A549 (cell line): ENCODE results near the gene ZNF280C. TPM values are rescaled to one million over a fixed set of nuclear protein-coding genes. Genes with fewer than 3 reads are reported as not detected.
"Not testable (repeated sequence)": the region's sequence is repeated elsewhere in the genome, so short reads cannot be mapped to it uniquely, and the experiment has no call there.

Experiments used
- ATAC-seq, 2 experiments: fragments of 200-7000 bp in 1 of 2; fragments of >200 bp in 1 of 2; cut with Nextera tagmentation in 1 of 2; cut with Tn5 transposase in 1 of 2; 3 replicates each; pipeline versions ENCODE4 v1.8.0 to v1.9.1; 2018 to 2020; ENCODE audit warnings: mild to moderate bottlenecking in 1 of 2, moderate library complexity in 1 of 2
- CTCF ChIA-PET: fragments of 300-600 bp; sonication (Branson Sonifier 250); formaldehyde crosslinking; extraction: SDS; loops from one replicate; lab custom pipeline; 2021; ENCODE audit warnings: antibody characterized with exemption, inconsistent platforms; lab: Yijun Ruan, JAX
- POLR2A ChIA-PET: fragments of 350-600 bp; formaldehyde crosslinking; extraction: SDS; loops from one replicate; lab custom pipeline; 2021; ENCODE audit warnings: antibody characterized with exemption, inconsistent platforms; lab: Yijun Ruan, JAX
- DNase-seq, 2 experiments: peaks; one replicate each; pipeline versions ENCODE4 v3.0.0 to v3.0.0-alpha.2; 2011 to 2016; ENCODE audit warnings: low read depth in 1 of 2, low spot score in 1 of 2
- FAIRE-seq: peaks from 2 replicates; lab custom pipeline; 2011; peaks lifted over from hg19 to GRCh38; lab: Jason Lieb, UNC
- H3K27ac ChIP-seq, 2 experiments: fragments of >200 bp; sonication (Bioruptor Twin); formaldehyde crosslinking; 3 replicates each; pipeline ENCODE4 v1.5.1; 2016 to 2017
- H3K4me1 ChIP-seq: fragments of >200 bp; sonication (Bioruptor Twin); formaldehyde crosslinking; 3 replicates; pipeline ENCODE4 v1.6.1; 2016
- H3K4me2 ChIP-seq: fragments of >200 bp; sonication (Bioruptor Twin); formaldehyde crosslinking; 3 replicates; pipeline ENCODE4 v1.6.1; 2016
- H3K4me3 ChIP-seq: fragments of >200 bp; sonication (Bioruptor Twin); formaldehyde crosslinking; 3 replicates; pipeline ENCODE4 v1.5.1; 2016
- H3K9me3 ChIP-seq: fragments of >200 bp; sonication (Bioruptor Twin); formaldehyde crosslinking; 3 replicates; pipeline ENCODE4 v1.6.1; 2016
- BHLHE40 ChIP-seq: IDR thresholded peaks from 2 replicates; pipeline ENCODE4 v1.6.1; 2012; ENCODE audit warnings: low read depth, low read length, inconsistent platforms
- CBX8 ChIP-seq: fragments of 200-600 bp; sonication (generic); IDR thresholded peaks from 2 replicates; pipeline ENCODE4 v1.6.1; 2016
- CEBPB ChIP-seq, 2 experiments: fragments of >200 bp in 1 of 2; sonication (Bioruptor Twin) in 1 of 2; formaldehyde crosslinking in 1 of 2; IDR thresholded peaks; 2 replicates each; pipeline ENCODE4 v1.6.1; 2012 to 2016
- EHF ChIP-seq: fragments of 250-450 bp; sonication (Bioruptor Pico); IDR thresholded peaks from 2 replicates; pipeline ENCODE4 v1.5.0; 2020; ENCODE audit warnings: mild to moderate bottlenecking
- FOSB ChIP-seq: fragments of 250-450 bp; sonication (Bioruptor Pico); IDR thresholded peaks from 2 replicates; pipeline ENCODE4 v1.5.0; 2020; ENCODE audit warnings: mild to moderate bottlenecking, moderate library complexity
- FOSL2 ChIP-seq, 2 experiments: fragments of 450-650 bp in 1 of 2; fragments of >200 bp in 1 of 2; sonication (Bioruptor Twin) in 1 of 2; formaldehyde crosslinking; IDR thresholded peaks; 2 replicates each; pipeline versions ENCODE4 v1.5.0 to v1.6.1; 2016 to 2020; ENCODE audit warnings: mild to moderate bottlenecking in 1 of 2, moderate library complexity in 1 of 2
- GATA3 ChIP-seq: IDR thresholded peaks from 2 replicates; pipeline ENCODE4 v1.6.1; 2012; ENCODE audit warnings: borderline replicate concordance
- HOXB5 ChIP-seq: fragments of 250-450 bp; sonication (Bioruptor Pico); IDR thresholded peaks from 2 replicates; pipeline ENCODE4 v1.5.0; 2020; ENCODE audit warnings: mild to moderate bottlenecking, moderate library complexity
- JUNB ChIP-seq: fragments of >200 bp; sonication (Bioruptor Twin); formaldehyde crosslinking; IDR thresholded peaks from 2 replicates; pipeline ENCODE4 v1.6.1; 2016
- KDM1A ChIP-seq: fragments of 200-600 bp; sonication (generic); IDR thresholded peaks from 2 replicates; pipeline ENCODE4 v1.6.1; 2016; ENCODE audit warnings: low read depth, mild to moderate bottlenecking
- KDM5A ChIP-seq: fragments of 200-600 bp; sonication (generic); IDR thresholded peaks from 2 replicates; pipeline ENCODE4 v1.6.1; 2016; ENCODE audit warnings: antibody characterized with exemption, mild to moderate bottlenecking
- MAFK ChIP-seq: fragments of 450-650 bp; IDR thresholded peaks from 2 replicates; pipeline ENCODE4 v1.6.1; 2014; ENCODE audit not compliant: partially characterized antibody
- MAZ ChIP-seq: fragments of 150-350 bp; IDR thresholded peaks from 2 replicates; pipeline ENCODE4 v1.6.1; 2014; ENCODE audit warnings: antibody characterized with exemption, low read depth, low read length, borderline replicate concordance
- NFE2L2 ChIP-seq: fragments of 150-350 bp; conservative IDR thresholded peaks from 2 replicates; pipeline ENCODE4 v1.6.1; 2014; ENCODE audit warnings: low read length
- NPAS2 ChIP-seq: fragments of 250-450 bp; sonication (Bioruptor Pico); IDR thresholded peaks from 2 replicates; pipeline ENCODE4 v1.8.0; 2022; ENCODE audit warnings: mild to moderate bottlenecking, moderate library complexity, borderline replicate concordance
- NR3C1 ChIP-seq: fragments of >200 bp; sonication (Bioruptor Twin); formaldehyde crosslinking; IDR thresholded peaks from 3 replicates; pipeline ENCODE4 v1.6.1; 2017
- PHF8 ChIP-seq: fragments of 200-600 bp; sonication (generic); IDR thresholded peaks from 2 replicates; pipeline ENCODE4 v1.6.1; 2016; ENCODE audit warnings: low read depth, mild to moderate bottlenecking, antibody characterized with exemption, moderate library complexity, borderline replicate concordance
- POLR2A ChIP-seq: IDR thresholded peaks from 2 replicates; pipeline ENCODE4 v1.6.1; 2012; ENCODE audit warnings: mild to moderate bottlenecking, low read length
- RAD21 ChIP-seq, 2 experiments: fragments of >200 bp in 1 of 2; sonication (Bioruptor Twin) in 1 of 2; formaldehyde crosslinking in 1 of 2; IDR thresholded peaks in 1 of 2; conservative IDR thresholded peaks in 1 of 2; 2 replicates in 1 of 2; 3 replicates in 1 of 2; pipeline ENCODE4 v1.6.1; 2012 to 2018; ENCODE audit warnings: inconsistent platforms in 1 of 2
- RARB ChIP-seq: fragments of 250-450 bp; sonication (Bioruptor Pico); IDR thresholded peaks from 2 replicates; pipeline ENCODE4 v1.8.0; 2021; ENCODE audit warnings: mild to moderate bottlenecking, moderate library complexity
- REST ChIP-seq: fragments of 200-600 bp; sonication (generic); IDR thresholded peaks from 2 replicates; pipeline ENCODE4 v1.6.1; 2016; ENCODE audit warnings: antibody characterized with exemption, mild to moderate bottlenecking, moderate library complexity
- RFX5 ChIP-seq: fragments of 450-650 bp; IDR thresholded peaks from 2 replicates; pipeline ENCODE4 v1.7.1; 2014; ENCODE audit warnings: antibody characterized with exemption, mild to moderate bottlenecking, moderate library complexity
- ZC3H11A ChIP-seq: fragments of 450-650 bp; IDR thresholded peaks from 2 replicates; pipeline ENCODE4 v1.6.1; 2014; ENCODE audit warnings: antibody characterized with exemption, mild to moderate bottlenecking
- ZFP36 ChIP-seq: fragments of 450-650 bp; IDR thresholded peaks from 2 replicates; pipeline ENCODE4 v1.6.1; 2014; ENCODE audit warnings: borderline replicate concordance; ENCODE audit not compliant: partially characterized antibody
- WGBS: methylation state at CpG from one replicate; pipeline ENCODE4 v1.1.6; 2017; ENCODE audit errors: missing lambda C conversion rate; 5-methylcytosine and 5-hydroxymethylcytosine counted together
- polyA plus RNA-seq, 4 experiments: library from polyadenylated mRNA; depleted of rRNA in 3 of 4; stranded (reverse); fragments of >200 nt; fragmentation: RNase III in 1 of 4; extraction: RNeasy Plus Mini Kit Qiagen cat#74134 plus additional on column Dnase treatment in 1 of 4; gene quantifications; 2 replicates in 3 of 4; 3 replicates in 1 of 4; pipeline ENCODE4 v1.2.3, GENCODE V29; 2011 to 2017
- TF ChIP-seq, protein P1 (sequence below): fragments of >200 bp; sonication (Bioruptor Twin); formaldehyde crosslinking; IDR thresholded peaks from 3 replicates; pipeline ENCODE4 v1.6.1; 2016

Gene ZNF280C
- polyA plus RNA-seq, 2 of the 4 experiments (the other 2 are of a cell fraction) = 3.9 to 18.8 TPM

DNA sequence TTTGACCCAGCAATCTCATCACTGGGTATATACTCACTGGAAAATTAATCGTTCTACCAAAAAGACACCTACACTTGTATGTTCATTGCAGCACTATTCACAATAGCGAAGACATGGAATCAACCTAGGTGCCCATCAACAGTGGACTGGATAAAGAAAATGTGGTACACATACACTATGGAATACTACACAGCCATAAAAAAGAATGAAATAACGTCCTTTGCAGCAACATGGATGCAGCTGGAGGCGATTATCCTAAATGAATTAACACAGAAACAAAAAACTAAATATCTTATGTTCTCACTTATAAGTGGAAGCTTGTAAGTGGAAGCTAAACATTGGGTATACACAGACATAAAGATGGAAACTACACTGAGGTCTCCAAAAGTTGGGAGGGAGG, 37.5 kb downstream of the ZNF280C start:
- H3K27ac ChIP-seq, DNase-seq, H3K9me3 ChIP-seq, POLR2A ChIA-PET, ATAC-seq, H3K4me1 ChIP-seq, H3K4me3 ChIP-seq, H3K4me2 ChIP-seq: not testable (repeated sequence)
- WGBS = 88% methylated on average over 4 of the region's 4 CpGs
- CTCF ChIA-PET = interaction anchor here (1.1 kb wide), 1 partner anchor 11 kb away, joined by 4 read pairs; no protein-coding TSS in a partner anchor
- TF ChIP-seq KDM1A = 0 out of 2 replicates have a peak, but pooled peaks have one; percentile 16
- peak; percentile 18 for FAIRE-seq

DNA sequence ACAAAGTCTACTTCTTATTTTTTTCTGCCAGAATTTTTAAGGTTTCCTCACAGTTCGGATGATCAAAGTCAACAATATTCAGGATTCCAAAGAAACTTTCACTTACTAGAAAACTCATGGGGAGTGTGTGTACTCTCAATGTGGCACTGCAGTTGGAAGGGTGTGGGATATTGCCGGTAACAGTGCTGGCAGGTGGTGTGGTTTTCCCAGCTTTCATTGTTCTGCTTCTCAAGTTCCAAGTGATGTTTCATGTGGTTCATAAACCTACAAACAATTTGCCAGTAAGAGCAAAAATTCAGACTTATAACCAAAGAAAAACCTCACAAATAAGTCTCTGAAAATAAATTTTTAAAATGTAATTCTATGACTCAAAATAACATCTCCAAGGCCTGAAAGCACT, 39.8 kb downstream of the ZNF280C start:
- CTCF ChIA-PET = no interaction called here
- 75% methylated on average over 2 of the region's 2 CpGs for WGBS
- DNase-seq = no peak
- FAIRE-seq = no peak
- POLR2A ChIA-PET = no interaction called here
- Histone ChIP-seq H3K4me3 (no peak overlapping the region), H3K27ac (no peak overlapping the region), H3K9me3 (no peaks in the 10 kb centered on the region), H3K4me2 (no peak overlapping the region), H3K4me1 (no peaks in the 10 kb centered on the region)
- ATAC-seq = no peak
- TF ChIP-seq ZC3H11A = no peak

- ChIA-PET CTCF (interaction anchor here (0.9 to 1.3 kb wide), 3 partner anchors 14 to 145 kb away, joined by 3 read pairs; no protein-coding TSS in a partner anchor), POLR2A (no interaction called here)
- Histone ChIP-seq H3K4me1 (no peaks in the 10 kb centered on the region), H3K9me3 (no peaks in the 10 kb centered on the region), H3K4me3 (no peak overlapping the region), H3K27ac (no peak overlapping the region), H3K4me2 (no peak overlapping the region)
- ATAC-seq (no peak), FAIRE-seq (no peak), DNase-seq (no peak)
- no peak for TF ChIP-seq RARB
- no peak for TF ChIP-seq RAD21 (conservative IDR thresholded peaks at IDR 0.05 in 1 of 2, IDR thresholded peaks at IDR 0.05 in 1 of 2)
- no peak for TF ChIP-seq ZFP36
- TF ChIP-seq CEBPB (IDR thresholded peaks at IDR 0.05) = peak; percentile 15 to 56; a peak in 1 of 4 replicates
- WGBS = 96% methylated on average over 2 of the region's 2 CpGs
These were observed 43.9 kb downstream of the ZNF280C start for GRCh38 chrX:130224810-130225209.

DNA sequence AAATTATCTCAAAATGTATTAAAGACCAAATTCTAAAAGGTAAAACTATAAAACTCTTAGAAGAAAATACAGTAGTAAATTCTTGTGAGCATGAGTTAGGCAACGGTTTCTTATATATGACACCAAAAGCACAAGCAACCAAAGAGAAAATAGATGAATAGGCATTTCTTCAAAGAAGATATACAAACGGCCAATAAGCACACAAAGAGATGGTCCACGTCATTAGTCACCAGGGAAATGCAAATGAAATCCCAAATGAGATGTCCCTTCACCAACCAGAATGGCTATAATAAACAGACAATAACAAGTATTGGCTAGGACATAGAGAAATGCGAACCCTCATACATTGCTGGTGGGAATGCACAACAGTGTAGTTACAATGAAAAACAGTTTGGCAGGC, 52.4 kb downstream of the ZNF280C start:
- WGBS = 75% methylated on average over 4 of the region's 4 CpGs
- CTCF ChIA-PET = no interaction called here
- Histone ChIP-seq H3K4me1 (no peaks in the 10 kb centered on the region), H3K27ac (no peak overlapping the region), H3K4me2 (no peak overlapping the region), H3K4me3 (no peak overlapping the region), H3K9me3 (no peaks in the 10 kb centered on the region)
- TF ChIP-seq RFX5 (peak; percentile 95), NFE2L2 (no peak), ZFP36 (no peak), MAFK (peak; percentile 44)
- FAIRE-seq (no peak), ATAC-seq (no peak; a peak in 1 of 6 replicates), DNase-seq (no peak)
- POLR2A ChIA-PET = no interaction called here

DNA sequence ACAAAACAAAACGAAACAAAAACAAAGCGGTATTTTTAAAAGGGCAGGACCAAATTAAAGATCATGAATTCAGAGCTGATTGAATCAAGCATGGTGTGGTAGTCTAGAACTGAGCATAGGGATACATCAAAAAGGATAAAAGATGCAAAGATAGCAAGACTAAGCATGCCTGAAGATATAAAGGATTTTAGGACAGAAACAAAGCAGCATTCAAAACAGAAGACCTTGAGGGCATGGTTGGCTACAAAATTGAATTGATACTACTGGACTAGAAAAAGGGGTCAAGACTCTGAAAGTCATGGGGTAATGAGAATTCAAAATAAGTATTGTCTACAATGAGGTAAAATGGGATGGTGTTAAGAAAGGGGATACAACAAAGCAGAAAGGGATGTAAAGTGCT, 55.3 kb downstream of the ZNF280C start:
- DNase-seq (no peak), FAIRE-seq (no peak), ATAC-seq (no peak)
- no peak for TF ChIP-seq FOSB (CRISPR knock-in tag)
- no peak for TF ChIP-seq KDM5A
- no peak for TF ChIP-seq EHF
- no peak for TF ChIP-seq CEBPB (IDR thresholded peaks at IDR 0.05)
- no peak for TF ChIP-seq GATA3
- TF ChIP-seq NPAS2 = no peak
- no peak for TF ChIP-seq PHF8
- TF ChIP-seq NR3C1 = no peak
- no peak for TF ChIP-seq MAZ
- TF ChIP-seq RARB = no peak
- no peak for TF ChIP-seq FOSL2 (IDR thresholded peaks at IDR 0.05)
- TF ChIP-seq FOSL2 (CRISPR knock-in tag; IDR thresholded peaks at IDR 0.05) = no peak
- TF ChIP-seq BHLHE40 = no peak
- TF ChIP-seq JUNB = no peak
- no peak for TF ChIP-seq POLR2A
- TF ChIP-seq, protein P1, sequence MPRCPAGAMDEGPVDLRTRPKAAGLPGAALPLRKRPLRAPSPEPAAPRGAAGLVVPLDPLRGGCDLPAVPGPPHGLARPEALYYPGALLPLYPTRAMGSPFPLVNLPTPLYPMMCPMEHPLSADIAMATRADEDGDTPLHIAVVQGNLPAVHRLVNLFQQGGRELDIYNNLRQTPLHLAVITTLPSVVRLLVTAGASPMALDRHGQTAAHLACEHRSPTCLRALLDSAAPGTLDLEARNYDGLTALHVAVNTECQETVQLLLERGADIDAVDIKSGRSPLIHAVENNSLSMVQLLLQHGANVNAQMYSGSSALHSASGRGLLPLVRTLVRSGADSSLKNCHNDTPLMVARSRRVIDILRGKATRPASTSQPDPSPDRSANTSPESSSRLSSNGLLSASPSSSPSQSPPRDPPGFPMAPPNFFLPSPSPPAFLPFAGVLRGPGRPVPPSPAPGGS = no peak
- no peak for TF ChIP-seq REST
- TF ChIP-seq HOXB5 (CRISPR knock-in tag) = no peak
- no peak for TF ChIP-seq CBX8
- no peaks in the 10 kb centered on the region for H3K9me3 ChIP-seq
- H3K4me3 ChIP-seq = no peak overlapping the region
- no peak overlapping the region for H3K27ac ChIP-seq
- POLR2A ChIA-PET = no interaction called here
- no peak overlapping the region for H3K4me2 ChIP-seq
- no peaks in the 10 kb centered on the region for H3K4me1 ChIP-seq
- WGBS = 88% methylated on average over 2 of the region's 2 CpGs
- CTCF ChIA-PET = interaction anchor here (0.7 kb wide), 1 partner anchor 469 kb away, joined by 3 read pairs; no protein-coding TSS in a partner anchor
